HEK293T (cell line): ENCODE measurements around the gene IFNA14.

Source experiments
- CTCF ChIA-PET: fragments of 350-600 bp; formaldehyde crosslinking; extraction: SDS; loops from one replicate; lab custom pipeline; 2021; ENCODE audit warnings: antibody characterized with exemption, inconsistent platforms; lab: Yijun Ruan, JAX
- POLR2A ChIA-PET: fragments of 350-600 bp; formaldehyde crosslinking; extraction: SDS; loops from one replicate; lab custom pipeline; 2020; ENCODE audit warnings: antibody characterized with exemption, inconsistent platforms; lab: Yijun Ruan, JAX
- DNase-seq: peaks from one replicate; pipeline ENCODE4 v3.0.0; 2012; ENCODE audit warnings: mixed read lengths; ENCODE audit errors: extremely low spot score
- ARNT ChIP-seq: fragments of 450-650 bp; IDR thresholded peaks from 2 replicates; pipeline ENCODE4 v1.6.1; 2017; ENCODE audit warnings: mild to moderate bottlenecking
- BHLHE40 ChIP-seq: fragments of 450-650 bp; IDR thresholded peaks from 2 replicates; pipeline ENCODE4 v1.6.1; 2016; ENCODE audit warnings: mild to moderate bottlenecking, moderate library complexity, borderline replicate concordance
- CTBP1 ChIP-seq: fragments of 450-650 bp; IDR thresholded peaks from 2 replicates; pipeline ENCODE4 v1.6.1; 2016; ENCODE audit warnings: borderline replicate concordance
- ELF4 ChIP-seq: fragments of 450-650 bp; IDR thresholded peaks from 2 replicates; pipeline ENCODE4 v1.6.1; 2017; ENCODE audit warnings: antibody characterized with exemption
- FOXA1 ChIP-seq: fragments of 450-650 bp; IDR thresholded peaks from 2 replicates; pipeline ENCODE4 v1.6.1; 2016; ENCODE audit warnings: mild to moderate bottlenecking
- FOXK2 ChIP-seq: fragments of 450-650 bp; IDR thresholded peaks from 2 replicates; pipeline ENCODE4 v1.6.1; 2016; ENCODE audit warnings: mild to moderate bottlenecking
- FOXM1 ChIP-seq: fragments of 450-650 bp; IDR thresholded peaks from 2 replicates; pipeline ENCODE4 v1.6.1; 2017; ENCODE audit warnings: mild to moderate bottlenecking, borderline replicate concordance
- HDGF ChIP-seq: fragments of 450-650 bp; IDR thresholded peaks from 2 replicates; pipeline ENCODE4 v1.6.1; 2017; ENCODE audit warnings: antibody characterized with exemption, borderline replicate concordance
- L3MBTL2 ChIP-seq: fragments of 450-650 bp; conservative IDR thresholded peaks from 2 replicates; pipeline ENCODE4 v1.6.1; 2016; ENCODE audit warnings: mild to moderate bottlenecking
- LEF1 ChIP-seq: fragments of 450-650 bp; IDR thresholded peaks from 2 replicates; pipeline ENCODE4 v1.6.1; 2017; ENCODE audit warnings: mild to moderate bottlenecking, borderline replicate concordance
- NFRKB ChIP-seq: fragments of 450-650 bp; IDR thresholded peaks from 2 replicates; pipeline ENCODE4 v1.6.1; 2016; ENCODE audit warnings: mild to moderate bottlenecking, moderate library complexity
- PKNOX1 ChIP-seq: fragments of 450-650 bp; IDR thresholded peaks from 2 replicates; pipeline ENCODE4 v1.6.1; 2016
- SP1 ChIP-seq: fragments of 450-650 bp; IDR thresholded peaks from 2 replicates; pipeline ENCODE4 v1.6.1; 2017
- SUZ12 ChIP-seq: fragments of 450-650 bp; IDR thresholded peaks from 2 replicates; pipeline ENCODE4 v1.6.1; 2016; ENCODE audit warnings: mild to moderate bottlenecking
- TARDBP ChIP-seq: fragments of 450-650 bp; IDR thresholded peaks from 2 replicates; pipeline ENCODE4 v1.6.1; 2016
- ZNF384 ChIP-seq: fragments of 450-650 bp; IDR thresholded peaks from 2 replicates; pipeline ENCODE4 v1.6.1; 2016

Gene IFNA14

GRCh38 chr9:21267485-21268346 is 27.9 kb upstream of the IFNA14 start:
- ChIA-PET POLR2A (no interaction called here), CTCF (no interaction called here)
- DNase-seq: no peak
- TF ChIP-seq FOXM1 (no peak), CTBP1 (no peak), BHLHE40 (no peak)

GRCh38 chr9:21266733-21267484 is 27.1 kb upstream of the IFNA14 start:
- DNase-seq: no peak
- POLR2A ChIA-PET: no interaction called here
- CTCF ChIA-PET: no interaction called here
- TF ChIP-seq CTBP1 (no peak), FOXA1 (no peak), PKNOX1 (no peak), FOXM1 (no peak), FOXK2 (no peak), SUZ12 (no peak), L3MBTL2 (no peak), TARDBP (no peak), ARNT (no peak), LEF1 (no peak), NFRKB (no peak)

- ChIA-PET POLR2A (no interaction called here), CTCF (interaction anchor here (0.8 kb wide), 1 partner anchor 13 kb away, joined by 3 read pairs; no protein-coding TSS in a partner anchor)
- DNase-seq: no peak
- TF ChIP-seq ELF4: no peak
- no peak for TF ChIP-seq SP1
- no peak for TF ChIP-seq FOXK2
- no peak for TF ChIP-seq BHLHE40
- TF ChIP-seq PKNOX1: no peak
- no peak for TF ChIP-seq LEF1
- TF ChIP-seq TARDBP: no peak
- TF ChIP-seq FOXM1: no peak
- TF ChIP-seq ARNT: no peak
- no peak for TF ChIP-seq CTBP1
- TF ChIP-seq HDGF: no peak
- no peak for TF ChIP-seq FOXA1
- TF ChIP-seq L3MBTL2: no peak
- no peak for TF ChIP-seq NFRKB
- TF ChIP-seq SUZ12: no peak
These were observed 25.8 kb upstream of the IFNA14 start for GRCh38 chr9:21265421-21266189.

- ChIA-PET CTCF (no interaction called here), POLR2A (no interaction called here)
- TF ChIP-seq CTBP1 (no peak), FOXA1 (no peak)
These were observed 15.9 kb upstream of the IFNA14 start for GRCh38 chr9:21255538-21256212.

GRCh38 chr9:21252721-21253547 is 13.1 kb upstream of the IFNA14 start:
- peak; percentile 50 for DNase-seq
- ChIA-PET CTCF (interaction anchor here (0.5 to 1.6 kb wide), 14 partner anchors 12 to 538 kb away, joined by 3 to 6 read pairs (median 3); partner anchors contain the start of gene IFNA14), POLR2A (interaction anchor here (0.6 kb wide), 1 partner anchor 531 kb away, joined by 3 read pairs; no protein-coding TSS in a partner anchor)
- TF ChIP-seq SP1: no peak
- no peak for TF ChIP-seq SUZ12
- TF ChIP-seq BHLHE40: no peak
- peak; percentile 48; the same call in 1 of the 2 replicates for TF ChIP-seq PKNOX1
- no peak for TF ChIP-seq ZNF384
- TF ChIP-seq NFRKB: no peak
- TF ChIP-seq FOXA1: no peak
- no peak for TF ChIP-seq L3MBTL2
- TF ChIP-seq TARDBP: no peak

More at GRCh38 chr9:21255538-21256212, 15.9 kb upstream of the IFNA14 start:
- no peak for DNase-seq
